ENCODE data around the gene TIMM44.
A peak's percentile ranks its signal among the peaks of the same experiment; 100 is the strongest.

The TIMM44 gene

DNA sequence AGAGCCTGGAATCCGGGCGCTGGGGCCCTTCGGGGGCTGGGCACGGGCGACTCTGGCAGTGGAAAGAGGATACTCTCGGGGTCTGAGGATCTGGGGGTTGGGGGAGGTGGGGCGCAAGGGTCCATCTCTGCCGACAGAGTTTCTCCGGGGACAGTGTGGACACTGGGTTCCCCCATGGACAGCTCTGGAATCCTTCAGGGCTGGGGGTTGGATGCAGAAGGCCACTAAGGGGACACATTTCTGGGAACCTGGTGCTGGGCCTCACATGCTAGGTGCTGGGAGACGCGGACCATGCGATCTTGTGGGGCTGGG lies 26.6 kb downstream of the TIMM44 start:
- no peak for ATAC-seq
- TF ChIP-seq ESRRG (CRISPR knock-in tag; IDR thresholded peaks at IDR 0.05) (no peak), ZC3H10 (CRISPR knock-in tag; IDR thresholded peaks at IDR 0.05) (no peak), TCF4 (CRISPR knock-in tag; IDR thresholded peaks at IDR 0.05; ENCODE audit: borderline replicate concordance) (no peak), OSR1 (CRISPR knock-in tag; IDR thresholded peaks at IDR 0.05) (no peak), GLIS3 (CRISPR knock-in tag; IDR thresholded peaks at IDR 0.05) (no peak), ZFP30 (CRISPR knock-in tag; IDR thresholded peaks at IDR 0.05) (no peak), PPARA (CRISPR knock-in tag; IDR thresholded peaks at IDR 0.05; ENCODE audit: borderline replicate concordance) (no peak), SNAI2 (CRISPR knock-in tag; IDR thresholded peaks at IDR 0.05) (no peak), ZNF565 (CRISPR knock-in tag; conservative IDR thresholded peaks at IDR 0.05; ENCODE audit: low read depth) (no peak), ISL1 (CRISPR knock-in tag; IDR thresholded peaks at IDR 0.05) (no peak), TOX (CRISPR knock-in tag; IDR thresholded peaks at IDR 0.05; ENCODE audit: borderline replicate concordance) (no peak), ARNTL (CRISPR knock-in tag; IDR thresholded peaks at IDR 0.05; ENCODE audit: borderline replicate concordance, low read depth) (no peak), ZNF8 (CRISPR knock-in tag; IDR thresholded peaks at IDR 0.05) (no peak)
- TF ChIP-seq, protein P1, sequence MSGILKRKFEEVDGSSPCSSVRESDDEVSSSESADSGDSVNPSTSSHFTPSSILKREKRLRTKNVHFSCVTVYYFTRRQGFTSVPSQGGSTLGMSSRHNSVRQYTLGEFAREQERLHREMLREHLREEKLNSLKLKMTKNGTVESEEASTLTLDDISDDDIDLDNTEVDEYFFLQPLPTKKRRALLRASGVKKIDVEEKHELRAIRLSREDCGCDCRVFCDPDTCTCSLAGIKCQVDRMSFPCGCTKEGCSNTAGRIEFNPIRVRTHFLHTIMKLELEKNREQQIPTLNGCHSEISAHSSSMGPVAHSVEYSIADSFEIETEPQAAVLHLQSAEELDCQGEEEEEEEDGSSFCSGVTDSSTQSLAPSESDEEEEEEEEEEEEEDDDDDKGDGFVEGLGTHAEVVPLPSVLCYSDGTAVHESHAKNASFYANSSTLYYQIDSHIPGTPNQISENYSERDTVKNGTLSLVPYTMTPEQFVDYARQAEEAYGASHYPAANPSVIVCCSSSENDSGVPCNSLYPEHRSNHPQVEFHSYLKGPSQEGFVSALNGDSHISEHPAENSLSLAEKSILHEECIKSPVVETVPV (CRISPR knock-in tag; IDR thresholded peaks at IDR 0.05): no peak
- TF ChIP-seq, protein P2, sequence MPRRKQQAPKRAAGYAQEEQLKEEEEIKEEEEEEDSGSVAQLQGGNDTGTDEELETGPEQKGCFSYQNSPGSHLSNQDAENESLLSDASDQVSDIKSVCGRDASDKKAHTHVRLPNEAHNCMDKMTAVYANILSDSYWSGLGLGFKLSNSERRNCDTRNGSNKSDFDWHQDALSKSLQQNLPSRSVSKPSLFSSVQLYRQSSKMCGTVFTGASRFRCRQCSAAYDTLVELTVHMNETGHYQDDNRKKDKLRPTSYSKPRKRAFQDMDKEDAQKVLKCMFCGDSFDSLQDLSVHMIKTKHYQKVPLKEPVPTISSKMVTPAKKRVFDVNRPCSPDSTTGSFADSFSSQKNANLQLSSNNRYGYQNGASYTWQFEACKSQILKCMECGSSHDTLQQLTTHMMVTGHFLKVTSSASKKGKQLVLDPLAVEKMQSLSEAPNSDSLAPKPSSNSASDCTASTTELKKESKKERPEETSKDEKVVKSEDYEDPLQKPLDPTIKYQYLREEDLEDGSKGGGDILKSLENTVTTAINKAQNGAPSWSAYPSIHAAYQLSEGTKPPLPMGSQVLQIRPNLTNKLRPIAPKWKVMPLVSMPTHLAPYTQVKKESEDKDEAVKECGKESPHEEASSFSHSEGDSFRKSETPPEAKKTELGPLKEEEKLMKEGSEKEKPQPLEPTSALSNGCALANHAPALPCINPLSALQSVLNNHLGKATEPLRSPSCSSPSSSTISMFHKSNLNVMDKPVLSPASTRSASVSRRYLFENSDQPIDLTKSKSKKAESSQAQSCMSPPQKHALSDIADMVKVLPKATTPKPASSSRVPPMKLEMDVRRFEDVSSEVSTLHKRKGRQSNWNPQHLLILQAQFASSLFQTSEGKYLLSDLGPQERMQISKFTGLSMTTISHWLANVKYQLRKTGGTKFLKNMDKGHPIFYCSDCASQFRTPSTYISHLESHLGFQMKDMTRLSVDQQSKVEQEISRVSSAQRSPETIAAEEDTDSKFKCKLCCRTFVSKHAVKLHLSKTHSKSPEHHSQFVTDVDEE (CRISPR knock-in tag; IDR thresholded peaks at IDR 0.05): no peak

DNA sequence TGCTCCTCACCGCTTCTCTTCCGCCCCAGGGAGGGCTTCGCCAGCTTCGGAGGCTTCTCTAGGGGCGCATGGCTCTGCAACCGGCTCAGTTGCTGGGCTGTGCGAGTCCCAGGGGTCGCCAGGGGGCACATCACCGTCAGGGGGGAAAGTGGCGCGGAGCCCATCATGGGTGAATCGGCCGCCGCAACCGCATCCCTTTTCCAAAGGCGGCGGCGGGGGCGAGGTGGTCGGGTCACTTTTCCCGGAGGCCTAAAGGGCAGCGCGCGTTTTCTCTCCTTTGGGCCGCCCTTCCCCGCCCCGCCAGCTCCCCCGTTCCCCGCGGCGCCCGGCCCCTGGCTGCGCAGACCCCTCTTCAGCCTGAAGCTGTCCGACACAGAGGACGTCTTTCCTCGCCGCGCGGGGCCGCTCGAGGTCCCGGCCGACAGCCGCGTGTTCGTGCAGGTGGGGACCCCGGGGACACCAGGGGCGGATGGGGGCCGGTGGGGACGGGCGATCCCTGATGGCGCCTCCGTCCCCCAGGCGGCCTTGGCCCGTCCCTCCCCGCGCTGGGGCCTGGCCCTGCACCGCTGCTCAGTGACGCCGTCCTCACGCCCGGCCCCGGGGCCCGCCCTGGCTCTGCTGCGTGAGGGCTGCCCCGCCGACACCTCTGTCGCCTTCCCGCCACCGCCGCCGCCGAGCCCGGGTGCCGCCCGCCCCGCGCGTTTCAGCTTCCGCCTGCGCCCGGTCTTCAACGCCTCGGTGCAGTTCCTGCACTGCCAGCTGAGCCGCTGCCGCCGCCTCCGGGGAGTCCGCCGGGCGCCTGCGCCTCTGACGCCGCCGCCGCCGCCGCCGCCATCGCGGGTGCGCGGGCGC lies 27.1 kb downstream of the TIMM44 start:
- TF ChIP-seq, protein P3, sequence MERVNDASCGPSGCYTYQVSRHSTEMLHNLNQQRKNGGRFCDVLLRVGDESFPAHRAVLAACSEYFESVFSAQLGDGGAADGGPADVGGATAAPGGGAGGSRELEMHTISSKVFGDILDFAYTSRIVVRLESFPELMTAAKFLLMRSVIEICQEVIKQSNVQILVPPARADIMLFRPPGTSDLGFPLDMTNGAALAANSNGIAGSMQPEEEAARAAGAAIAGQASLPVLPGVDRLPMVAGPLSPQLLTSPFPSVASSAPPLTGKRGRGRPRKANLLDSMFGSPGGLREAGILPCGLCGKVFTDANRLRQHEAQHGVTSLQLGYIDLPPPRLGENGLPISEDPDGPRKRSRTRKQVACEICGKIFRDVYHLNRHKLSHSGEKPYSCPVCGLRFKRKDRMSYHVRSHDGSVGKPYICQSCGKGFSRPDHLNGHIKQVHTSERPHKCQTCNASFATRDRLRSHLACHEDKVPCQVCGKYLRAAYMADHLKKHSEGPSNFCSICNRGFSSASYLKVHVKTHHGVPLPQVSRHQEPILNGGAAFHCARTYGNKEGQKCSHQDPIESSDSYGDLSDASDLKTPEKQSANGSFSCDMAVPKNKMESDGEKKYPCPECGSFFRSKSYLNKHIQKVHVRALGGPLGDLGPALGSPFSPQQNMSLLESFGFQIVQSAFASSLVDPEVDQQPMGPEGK (CRISPR knock-in tag; IDR thresholded peaks at IDR 0.05; ENCODE audit: borderline replicate concordance): no peak
- peak; percentile 92 for TF ChIP-seq ZFP3 (CRISPR knock-in tag; IDR thresholded peaks at IDR 0.05)
- ATAC-seq: peak; percentile 0; the same call in 1 of the 3 replicates

DNA sequence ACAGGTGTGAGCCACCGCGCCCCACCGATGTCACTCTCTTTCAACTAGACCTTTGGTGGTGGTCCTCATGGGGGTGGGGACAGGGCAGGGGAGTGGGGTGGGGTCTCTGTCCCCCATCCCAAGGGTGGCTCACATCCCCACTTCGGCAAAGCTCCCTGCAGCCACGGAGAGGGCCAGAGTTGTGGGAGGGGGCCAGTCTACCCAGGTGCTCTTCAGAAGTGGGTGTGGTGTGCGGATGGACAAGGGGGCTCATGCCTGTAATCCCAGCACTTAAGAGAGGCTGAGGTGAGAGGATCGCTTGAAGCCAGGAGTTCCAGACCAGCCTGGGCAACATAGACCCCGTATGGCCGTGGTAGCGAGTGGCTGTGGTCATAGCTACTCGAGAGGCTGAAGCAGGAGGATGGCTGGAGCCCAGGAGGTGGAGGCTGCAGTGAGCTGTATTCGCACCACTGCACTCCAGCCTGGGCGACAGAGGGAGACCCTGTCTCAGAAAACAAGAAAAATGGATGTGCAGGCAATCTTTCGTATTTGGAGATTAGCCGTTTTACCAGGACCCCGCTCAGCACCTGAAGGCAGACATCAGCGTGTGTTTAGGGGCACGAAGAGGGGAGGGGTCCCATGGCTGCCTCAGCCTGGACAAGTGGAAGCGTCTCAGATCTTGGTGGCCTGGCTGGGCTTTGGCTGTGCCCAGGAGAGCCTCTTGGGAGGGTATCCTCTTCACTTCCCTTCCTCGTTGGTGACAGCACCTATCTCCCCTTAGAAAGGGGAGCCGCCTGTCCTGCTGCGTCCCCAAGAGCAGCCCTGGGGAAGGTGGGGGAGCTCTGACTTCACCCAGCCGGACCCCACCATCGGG lies 28.0 kb downstream of the TIMM44 start:
- TF ChIP-seq GLIS3 (CRISPR knock-in tag; IDR thresholded peaks at IDR 0.05): no peak
- no peak for TF ChIP-seq ISL1 (CRISPR knock-in tag; IDR thresholded peaks at IDR 0.05)
- TF ChIP-seq PPARA (CRISPR knock-in tag; IDR thresholded peaks at IDR 0.05; ENCODE audit: borderline replicate concordance): no peak
- TF ChIP-seq, protein P2 (CRISPR knock-in tag; IDR thresholded peaks at IDR 0.05): no peak
- TF ChIP-seq TOX (CRISPR knock-in tag; IDR thresholded peaks at IDR 0.05; ENCODE audit: borderline replicate concordance): no peak
- no peak for TF ChIP-seq ZC3H10 (CRISPR knock-in tag; IDR thresholded peaks at IDR 0.05)
- no peak for TF ChIP-seq ZNF8 (CRISPR knock-in tag; IDR thresholded peaks at IDR 0.05)
- no peak for TF ChIP-seq ARNTL (CRISPR knock-in tag; IDR thresholded peaks at IDR 0.05; ENCODE audit: borderline replicate concordance, low read depth)
- TF ChIP-seq SNAI2 (CRISPR knock-in tag; IDR thresholded peaks at IDR 0.05): no peak
- TF ChIP-seq RARB (CRISPR knock-in tag; IDR thresholded peaks at IDR 0.05): no peak
- TF ChIP-seq BACH2 (CRISPR knock-in tag; IDR thresholded peaks at IDR 0.05; ENCODE audit: borderline replicate concordance): no peak
- TF ChIP-seq OSR1 (CRISPR knock-in tag; IDR thresholded peaks at IDR 0.05): no peak
- TF ChIP-seq ZNF70 (CRISPR knock-in tag; IDR thresholded peaks at IDR 0.05): no peak
- no peak for TF ChIP-seq ZFP3 (CRISPR knock-in tag; IDR thresholded peaks at IDR 0.05)
- ATAC-seq: no peak
